Measurements from ENCODE around the gene VEGFA.

DNA sequence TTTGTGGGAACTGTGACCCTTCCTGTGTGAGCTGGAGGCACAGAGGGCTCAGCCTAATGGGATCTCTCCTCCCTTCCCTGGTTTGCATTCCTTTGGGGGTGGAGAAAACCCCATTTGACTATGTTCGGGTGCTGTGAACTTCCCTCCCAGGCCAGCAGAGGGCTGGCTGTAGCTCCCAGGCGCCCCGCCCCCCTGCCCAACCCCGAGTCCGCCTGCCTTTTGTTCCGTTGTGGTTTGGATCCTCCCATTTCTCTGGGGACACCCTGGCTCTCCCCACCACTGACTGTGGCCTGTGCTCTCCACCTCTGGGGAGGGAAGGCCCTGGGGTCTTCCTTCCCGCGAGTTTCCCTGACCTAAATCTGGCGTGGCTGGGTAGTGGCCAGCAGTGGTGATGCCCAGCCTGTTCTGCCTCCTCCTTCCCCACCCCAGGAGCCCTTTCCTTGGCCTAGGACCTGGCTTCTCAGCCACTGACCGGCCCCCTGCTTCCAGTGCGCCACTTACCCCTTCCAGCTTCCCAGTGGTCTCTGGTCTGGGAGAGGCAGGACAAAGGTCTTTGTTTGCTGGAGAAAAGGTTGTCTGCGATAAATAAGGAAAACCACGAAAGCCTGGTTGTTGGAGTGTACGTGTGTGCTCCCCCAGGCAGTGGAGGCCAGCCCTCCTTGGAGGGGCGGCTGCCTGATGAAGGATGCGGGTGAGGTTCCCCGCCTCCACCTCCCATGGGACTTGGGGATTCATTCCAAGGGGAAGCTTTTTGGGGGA is 4.9 kb downstream of the VEGFA start:
- TF ChIP-seq CTCF (IDR thresholded peaks at IDR 0.05): peak; percentile 52
- TF ChIP-seq, protein P1, sequence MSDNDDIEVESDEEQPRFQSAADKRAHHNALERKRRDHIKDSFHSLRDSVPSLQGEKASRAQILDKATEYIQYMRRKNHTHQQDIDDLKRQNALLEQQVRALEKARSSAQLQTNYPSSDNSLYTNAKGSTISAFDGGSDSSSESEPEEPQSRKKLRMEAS (IDR thresholded peaks at IDR 0.05): no peak
- no peak for TF ChIP-seq NFE2L2 (conservative IDR thresholded peaks at IDR 0.05; ENCODE audit: low read length)
- TF ChIP-seq EHMT2 (IDR thresholded peaks at IDR 0.05; ENCODE audit: low read depth): no peak
- no peak for TF ChIP-seq KDM1A (IDR thresholded peaks at IDR 0.05; ENCODE audit: low read depth)
- no peak for TF ChIP-seq ESRRA (IDR thresholded peaks at IDR 0.05; ENCODE audit: borderline replicate concordance, low read length)
- no peak for TF ChIP-seq REST (IDR thresholded peaks at IDR 0.05)
- TF ChIP-seq CHD4 (IDR thresholded peaks at IDR 0.05; ENCODE audit: borderline replicate concordance): no peak

All from A549 (cell line).